NCI-H460 (cell line): ENCODE results near the gene GPR89B. TPM values are rescaled to one million over a fixed set of nuclear protein-coding genes. Genes with fewer than 3 reads are reported as not detected.
"Not testable (repeated sequence)": the region's sequence is repeated elsewhere in the genome, so short reads cannot be mapped to it uniquely, and the experiment has no call there.

Experiments used
- DNase-seq: peaks from one replicate; pipeline ENCODE4 v3.0.0-alpha.2; 2016; ENCODE audit warnings: low read depth; ENCODE audit errors: extremely low read depth
- total RNA-seq: library from RNA; depleted of rRNA; stranded (reverse); fragments of >200 nt; shearing (Covaris generic); gene quantifications from 2 replicates; pipeline ENCODE4 v1.2.3, GENCODE V29; 2014

Gene GPR89B
- total RNA-seq, 1 experiment from 2014 or later = 29.1 TPM

DNA sequence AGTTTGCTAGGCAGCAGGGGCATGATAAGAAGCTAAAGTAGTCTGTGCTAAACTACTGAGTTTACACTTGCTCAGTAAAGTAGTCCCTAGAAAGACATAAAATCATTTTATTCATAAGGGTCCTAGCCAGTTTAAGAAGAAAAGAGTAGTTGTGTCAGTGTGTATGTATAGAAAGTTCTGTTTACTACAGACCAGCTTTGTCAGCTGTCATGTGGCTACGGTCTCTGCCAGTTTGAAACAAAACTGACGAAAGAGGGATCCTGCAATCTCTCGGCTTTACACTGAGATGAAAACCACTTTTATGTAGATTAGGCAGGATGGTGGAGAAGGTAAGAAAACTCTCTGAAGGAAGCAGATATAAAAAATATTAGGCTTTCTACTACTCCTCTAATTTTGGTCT lies 7.1 kb downstream of the GPR89B start:
- not testable (repeated sequence) for DNase-seq

DNA sequence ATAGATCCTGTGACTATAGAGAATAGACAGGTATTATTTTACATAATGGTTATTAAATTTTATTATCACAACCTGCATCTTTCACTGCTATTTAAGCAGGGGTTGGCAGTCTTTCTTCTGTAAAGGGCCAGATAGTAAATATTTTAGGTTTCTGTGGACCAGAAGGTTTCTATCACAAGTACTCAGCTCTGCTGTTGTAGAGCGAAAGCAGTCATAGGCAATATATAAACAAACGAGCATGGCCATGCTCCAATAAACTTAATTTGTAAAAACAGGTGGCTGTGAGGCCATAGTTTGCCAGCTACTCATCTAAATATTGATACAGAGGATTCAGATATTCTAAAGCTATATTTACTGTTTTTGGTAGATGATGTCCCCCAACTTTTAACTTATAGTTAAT lies 12.2 kb downstream of the GPR89B start:
- DNase-seq = not testable (repeated sequence)

DNA sequence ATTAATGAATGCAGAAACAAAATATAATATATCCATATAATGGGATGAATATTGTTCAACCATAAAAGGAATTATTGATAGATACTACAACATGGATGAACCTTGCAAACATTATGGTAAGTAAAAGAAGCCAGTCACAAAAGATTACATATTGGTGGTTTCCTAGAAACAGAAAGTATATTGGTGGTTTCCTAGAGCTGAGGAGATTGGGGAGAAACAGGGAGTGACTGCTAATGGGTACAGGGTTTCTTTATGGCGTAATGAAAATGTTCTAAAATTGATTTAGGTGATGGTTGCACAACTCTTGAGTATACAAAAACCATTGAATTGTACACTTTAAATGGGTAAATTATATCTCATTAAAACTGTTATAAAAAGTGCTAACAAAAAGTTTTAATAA lies 14.3 kb downstream of the GPR89B start:
- not testable (repeated sequence) for DNase-seq

DNA sequence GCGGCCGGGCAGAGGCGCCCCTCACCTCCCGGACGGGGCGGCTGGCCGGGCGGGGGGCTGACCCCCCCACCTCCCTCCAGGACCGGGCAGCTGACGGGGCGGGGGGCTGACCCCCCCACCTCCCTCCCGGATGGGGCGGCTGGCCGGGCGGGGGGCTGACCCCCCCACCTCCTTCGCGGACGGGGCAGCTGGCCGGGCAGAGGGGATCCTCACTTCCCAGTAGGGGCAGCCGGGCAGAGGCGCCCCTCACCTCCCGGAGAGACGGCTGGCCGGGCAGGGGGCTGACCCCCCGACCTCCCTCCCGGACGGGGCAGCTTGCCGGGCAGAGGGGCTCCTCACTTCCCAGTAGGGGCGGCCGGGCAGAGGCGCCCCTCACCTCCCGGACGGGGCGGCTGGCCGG lies 21.3 kb downstream of the GPR89B start:
- DNase-seq = not testable (repeated sequence)

DNA sequence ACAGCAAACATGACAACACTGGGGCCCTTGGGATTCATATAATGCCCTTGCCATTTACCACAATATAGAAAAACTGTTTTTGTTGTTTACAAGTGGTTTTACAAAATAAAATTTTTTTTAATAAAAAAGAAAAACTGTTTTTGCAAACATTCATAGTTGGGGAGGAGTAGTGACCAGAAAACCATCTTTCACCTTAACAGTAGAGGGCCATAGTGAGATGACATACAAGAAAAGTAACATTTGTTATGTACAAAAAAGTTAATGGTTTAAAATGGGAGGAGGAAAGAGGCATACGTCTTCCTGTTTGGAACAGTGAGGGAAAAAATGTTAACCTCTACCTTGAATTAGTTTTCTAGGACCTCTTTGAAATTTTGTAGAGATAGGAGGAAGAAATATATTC lies 30.7 kb downstream of the GPR89B start:
- DNase-seq = not testable (repeated sequence)

DNA sequence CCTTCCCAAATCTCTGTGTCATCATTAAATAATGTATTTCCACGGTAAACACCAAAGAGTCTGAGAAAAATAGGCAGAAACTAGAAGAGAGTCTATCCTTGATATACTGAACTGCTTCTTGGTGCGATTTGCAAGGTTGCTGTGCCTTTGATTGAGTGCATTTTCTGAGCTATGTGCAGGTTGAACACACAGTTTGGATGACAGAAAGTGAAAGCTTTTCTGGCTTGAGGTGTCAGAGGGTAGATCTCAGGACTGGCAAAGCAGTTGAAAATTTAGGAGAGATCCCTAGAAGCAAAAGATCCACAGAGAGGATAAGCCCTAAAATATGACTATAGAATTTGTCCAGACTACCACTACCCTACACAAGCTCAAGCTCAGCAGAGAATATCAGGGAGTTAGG lies 31.5 kb downstream of the GPR89B start:
- DNase-seq = not testable (repeated sequence)

DNA sequence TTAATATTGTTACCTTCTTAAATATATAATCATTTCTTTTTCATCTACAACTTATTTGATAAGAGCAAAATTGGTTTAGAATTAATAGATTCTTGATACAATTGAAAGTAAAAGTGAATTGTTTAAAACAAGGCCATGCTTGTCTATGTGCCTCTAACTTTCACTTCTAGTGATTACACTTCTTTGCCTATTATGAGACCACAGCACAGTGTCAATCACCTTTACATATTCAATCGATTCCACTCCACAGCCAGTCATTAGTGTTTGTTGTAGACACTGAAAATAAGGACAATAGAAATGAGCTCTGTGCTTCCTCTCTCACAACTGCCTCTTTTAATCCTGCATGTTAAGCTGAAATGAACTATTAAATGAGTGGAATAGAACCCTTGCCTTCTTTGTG lies 36.4 kb downstream of the GPR89B start:
- DNase-seq = not testable (repeated sequence)

DNA sequence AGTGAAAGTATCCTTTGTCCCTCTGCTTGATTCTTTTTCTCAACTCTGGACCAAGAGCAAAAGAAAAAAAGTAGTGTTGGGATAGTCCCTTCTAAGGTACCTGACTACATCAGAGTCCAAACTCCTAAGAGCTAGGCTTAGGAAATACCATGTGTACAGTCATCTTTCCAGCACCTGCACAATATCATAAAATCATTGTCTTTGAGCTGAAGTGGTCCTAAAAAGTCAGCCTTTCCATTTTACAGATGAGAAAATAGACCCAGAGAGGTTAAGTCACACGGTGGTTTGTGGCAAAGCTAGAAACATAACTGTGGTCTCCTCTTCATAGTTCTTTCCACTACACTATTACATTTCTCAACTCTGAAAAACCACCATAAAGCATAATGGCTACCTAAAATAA lies 38.4 kb downstream of the GPR89B start:
- not testable (repeated sequence) for DNase-seq

DNA sequence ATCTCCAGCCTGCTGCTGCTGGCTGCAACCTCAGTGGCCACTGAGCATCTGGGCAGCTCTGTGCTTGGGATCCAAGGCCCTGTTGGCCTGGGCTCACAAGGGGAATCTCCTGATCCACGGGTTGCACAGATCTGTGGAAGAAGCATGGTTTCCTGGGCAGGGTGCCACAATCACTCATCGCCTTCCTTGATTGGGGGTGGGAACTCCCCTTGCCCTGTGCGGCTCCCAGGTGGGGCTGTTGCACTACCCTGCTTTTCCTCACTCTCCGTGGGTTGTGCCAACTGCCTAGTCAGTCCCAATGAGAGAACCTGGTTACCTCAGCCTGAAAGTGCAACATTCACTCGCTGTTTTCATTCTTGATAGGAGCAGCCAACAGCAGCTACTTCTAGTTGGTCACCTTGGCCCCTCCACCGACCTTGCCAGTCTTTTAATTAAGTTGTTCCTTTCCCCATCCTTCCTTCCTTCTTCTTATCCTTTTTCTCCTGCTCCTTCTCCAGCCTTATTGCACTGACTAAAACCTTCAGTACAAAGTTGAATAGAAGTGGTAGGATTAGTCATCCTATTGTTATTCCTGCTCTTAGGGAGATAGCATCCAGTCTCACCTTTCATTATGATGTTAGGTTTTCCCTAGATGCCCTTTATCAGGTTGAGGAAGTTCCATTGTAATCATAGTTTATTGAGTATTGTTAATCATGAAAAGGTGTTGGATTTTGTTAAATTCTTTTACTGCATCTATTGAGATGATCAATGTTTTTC lies 50.9 kb downstream of the GPR89B start:
- DNase-seq = not testable (repeated sequence)

DNA sequence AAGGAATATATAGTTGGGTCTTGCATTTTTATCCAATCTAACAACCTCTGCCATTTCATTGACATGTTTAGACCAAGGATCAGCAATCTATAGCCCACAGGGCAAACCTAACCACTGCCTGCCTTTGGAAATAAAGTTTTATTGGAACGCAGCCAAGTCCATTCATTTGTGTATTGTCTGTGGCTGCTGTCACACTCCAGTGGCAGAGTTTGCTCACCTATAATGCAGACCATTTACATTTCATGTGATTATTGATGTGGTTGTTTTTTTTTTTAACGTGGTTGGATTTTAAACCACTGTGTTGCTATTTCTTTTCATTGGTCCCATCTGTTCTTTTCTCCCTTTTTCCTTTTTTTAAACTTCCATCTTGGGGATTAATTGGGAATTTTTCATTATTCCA lies 57.2 kb downstream of the GPR89B start:
- not testable (repeated sequence) for DNase-seq

DNA sequence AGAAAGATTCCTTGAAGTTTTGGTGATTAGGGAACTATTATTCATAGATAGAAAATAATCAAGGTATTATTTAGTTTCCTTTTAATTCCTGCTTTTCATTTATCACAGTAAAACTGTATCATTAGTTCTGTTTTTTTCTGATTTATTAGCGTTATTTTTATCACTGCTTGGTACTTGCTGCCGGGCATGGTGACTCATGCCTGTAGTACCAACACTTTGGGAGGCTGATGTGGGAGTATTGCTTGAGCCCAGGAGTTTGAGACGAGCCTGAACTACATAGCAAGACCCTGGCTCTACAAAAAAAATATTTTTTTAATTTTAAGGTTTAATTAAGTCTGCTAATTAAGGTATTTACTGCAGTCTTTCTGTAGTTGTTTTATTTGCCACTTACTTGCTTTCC lies 59.7 kb downstream of the GPR89B start:
- DNase-seq = not testable (repeated sequence)

DNA sequence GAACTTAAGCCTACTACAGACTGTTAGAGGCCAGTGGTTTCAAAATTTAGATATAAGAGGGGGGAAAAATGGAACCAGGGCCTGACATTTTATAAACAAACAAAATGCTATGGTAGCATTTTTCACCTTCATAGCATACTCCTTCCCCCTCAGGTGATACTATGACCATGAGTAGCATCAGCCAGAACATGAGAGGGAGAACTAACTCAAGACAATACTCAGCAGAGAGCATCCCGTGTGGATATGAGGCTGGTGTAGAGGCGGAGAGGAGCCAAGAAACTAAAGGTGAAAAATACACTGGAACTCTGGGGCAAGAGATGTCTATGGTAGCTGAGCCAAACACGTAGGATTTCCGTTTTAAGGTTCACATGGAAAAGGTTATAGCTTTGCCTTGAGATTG lies 64.7 kb downstream of the GPR89B start:
- DNase-seq = not testable (repeated sequence)

DNA sequence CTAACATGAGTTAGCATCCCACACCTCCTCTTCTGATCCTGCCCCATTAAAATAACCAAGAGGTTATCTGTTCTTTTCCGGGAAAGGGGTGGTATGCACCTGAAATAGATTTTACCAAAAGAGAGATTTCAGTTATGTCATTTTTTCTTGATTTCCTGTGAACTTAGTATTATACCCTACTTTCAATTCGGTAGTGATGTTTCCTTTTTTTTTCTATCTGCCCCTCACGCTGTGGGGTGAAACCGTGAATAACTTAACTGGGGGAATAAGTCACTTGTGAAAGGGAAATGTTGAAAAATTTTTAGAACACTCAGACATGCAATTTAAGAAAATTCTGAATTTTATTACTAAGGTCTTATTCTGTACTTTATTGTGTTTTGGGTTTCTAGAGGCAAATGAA lies 65.2 kb downstream of the GPR89B start:
- DNase-seq = not testable (repeated sequence)

DNA sequence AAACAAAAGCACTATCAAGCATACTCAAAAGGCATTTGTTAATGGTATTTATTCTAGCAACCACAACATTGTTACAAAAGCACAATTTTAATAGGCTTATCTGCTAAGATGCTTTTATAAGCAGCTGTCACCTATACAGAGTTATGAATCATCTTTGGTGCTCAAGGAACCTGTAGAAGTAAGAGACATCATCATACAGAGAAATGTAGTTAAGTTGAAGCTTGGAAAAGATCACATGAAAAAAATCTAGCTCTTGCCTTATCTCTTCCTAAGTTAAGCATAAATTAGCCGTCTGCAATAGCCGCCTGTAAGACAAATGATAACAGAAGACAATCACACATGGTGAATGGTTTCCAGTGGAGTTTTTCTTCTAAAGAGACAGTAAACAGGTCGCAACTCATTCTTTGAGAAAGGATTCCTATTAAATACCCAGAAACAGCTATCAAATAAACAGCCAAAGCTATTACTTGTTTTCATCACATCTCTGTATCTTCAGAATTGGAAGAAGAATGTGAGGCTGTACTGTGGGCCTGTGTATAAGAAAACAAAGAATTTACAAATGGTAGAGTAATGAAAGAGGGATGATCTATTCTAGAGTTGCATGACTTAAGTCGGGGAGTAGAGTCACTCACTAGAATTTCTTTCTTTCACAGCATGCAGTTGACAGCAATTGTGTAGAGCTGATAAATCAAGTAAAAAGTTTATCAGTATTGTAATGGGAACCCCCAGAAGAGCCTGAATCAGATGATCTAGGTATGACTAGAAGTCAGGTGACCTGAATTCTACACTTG lies 65.8 kb downstream of the GPR89B start:
- DNase-seq = not testable (repeated sequence)

DNA sequence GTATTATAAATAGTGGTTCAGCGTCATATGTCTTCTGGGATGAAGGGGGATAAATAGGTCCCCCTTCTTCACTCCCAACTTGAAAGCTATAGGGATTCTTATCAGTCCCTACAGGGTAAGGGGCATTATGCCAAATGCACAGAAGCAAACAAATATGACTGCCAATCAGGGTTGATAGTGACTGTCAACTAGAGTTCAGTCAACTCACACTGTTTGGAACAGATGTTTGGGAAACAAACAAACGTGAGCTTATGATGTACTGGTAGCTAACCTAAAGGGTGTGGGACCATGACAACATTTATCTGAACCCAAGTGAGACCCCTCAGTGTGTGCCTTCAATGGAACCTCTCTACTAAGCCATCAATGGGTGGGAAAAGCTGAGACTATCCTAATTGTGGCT lies 67.9 kb downstream of the GPR89B start:
- DNase-seq = not testable (repeated sequence)

DNA sequence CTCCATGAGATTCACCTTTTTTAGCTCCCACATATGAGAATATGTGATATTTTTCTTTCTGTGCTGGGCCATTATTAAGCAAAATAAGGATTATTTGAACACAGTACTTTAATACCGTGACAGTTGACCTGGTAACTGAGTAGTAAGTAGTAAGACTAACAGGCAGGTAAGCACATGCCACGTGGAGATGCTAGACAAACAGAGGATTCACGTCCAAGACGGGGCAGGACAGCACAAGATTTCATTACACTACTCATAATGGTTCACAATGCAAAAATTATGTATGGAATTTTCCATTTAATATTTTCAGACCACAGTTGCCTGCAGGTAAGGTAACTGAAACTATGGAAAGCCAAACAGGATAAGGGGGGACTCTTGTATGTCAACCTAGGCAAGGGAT lies 79.5 kb downstream of the GPR89B start:
- DNase-seq = not testable (repeated sequence)

DNA sequence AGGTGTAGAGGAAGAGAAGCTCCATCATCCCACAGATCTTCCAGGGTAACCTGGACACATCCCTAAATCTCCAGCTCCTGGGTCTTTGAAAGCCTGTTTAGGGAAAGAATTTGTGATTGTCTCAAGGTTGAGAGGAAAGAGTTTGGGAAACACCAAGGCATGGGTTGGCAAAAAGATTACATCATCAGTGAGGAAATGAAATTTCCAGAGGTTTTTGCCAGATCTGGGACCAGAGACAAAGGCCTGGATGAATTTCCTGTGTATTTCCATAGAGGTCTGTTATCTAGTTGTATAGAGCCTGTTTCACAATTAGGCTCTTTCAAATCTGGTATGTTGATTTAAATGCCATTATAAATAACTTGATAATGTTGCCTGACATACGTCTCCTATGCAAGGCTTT lies 82.3 kb downstream of the GPR89B start:
- no peak for DNase-seq

DNA sequence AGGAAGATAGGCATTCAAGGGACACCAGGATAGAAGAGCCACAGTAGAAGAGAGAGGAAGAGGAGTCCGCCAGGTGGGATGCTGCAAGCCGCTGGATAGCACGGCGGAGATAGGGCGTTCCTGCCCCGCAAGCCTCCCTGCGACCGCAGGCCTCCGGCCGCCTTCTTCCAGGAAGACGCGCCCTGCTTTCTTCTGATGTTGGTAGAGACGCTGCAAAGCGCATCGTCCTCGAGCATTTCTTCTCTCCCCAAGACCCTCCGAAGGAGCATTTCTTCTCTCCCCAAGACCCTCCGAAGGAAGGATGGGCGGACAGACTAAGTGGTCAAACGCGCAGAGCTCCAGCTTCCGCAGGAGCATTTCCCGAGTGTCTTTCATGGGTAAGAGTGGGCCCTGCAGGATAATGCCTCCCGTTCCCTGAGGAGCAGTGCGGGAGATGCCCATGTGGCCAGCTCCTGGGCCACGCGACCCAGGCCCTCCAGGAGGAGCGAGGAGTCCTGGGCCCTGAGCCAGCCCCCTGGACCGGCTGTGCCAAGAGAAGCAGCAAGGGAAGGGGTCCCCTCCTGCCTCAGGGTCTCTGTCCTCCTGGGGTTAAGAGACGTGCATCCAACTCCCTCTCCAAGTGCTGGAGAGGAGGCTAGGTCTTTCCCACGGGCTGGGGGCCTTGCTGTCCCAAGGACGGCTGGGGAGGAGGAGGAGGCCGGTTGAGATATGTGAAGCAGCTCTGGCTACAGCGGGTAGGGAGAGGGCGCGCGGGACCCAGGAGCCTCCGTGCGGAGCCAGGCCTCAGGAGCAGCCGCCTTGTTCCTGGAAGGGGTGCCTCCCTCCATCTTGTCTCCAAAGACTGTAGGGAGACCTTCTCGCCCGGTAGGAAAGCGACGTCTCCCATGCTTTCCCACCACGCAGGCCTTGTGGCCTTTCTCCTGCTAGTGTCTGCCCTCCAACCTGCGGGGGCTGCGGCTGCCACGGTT lies 85.2 kb downstream of the GPR89B start:
- not testable (repeated sequence) for DNase-seq

DNA sequence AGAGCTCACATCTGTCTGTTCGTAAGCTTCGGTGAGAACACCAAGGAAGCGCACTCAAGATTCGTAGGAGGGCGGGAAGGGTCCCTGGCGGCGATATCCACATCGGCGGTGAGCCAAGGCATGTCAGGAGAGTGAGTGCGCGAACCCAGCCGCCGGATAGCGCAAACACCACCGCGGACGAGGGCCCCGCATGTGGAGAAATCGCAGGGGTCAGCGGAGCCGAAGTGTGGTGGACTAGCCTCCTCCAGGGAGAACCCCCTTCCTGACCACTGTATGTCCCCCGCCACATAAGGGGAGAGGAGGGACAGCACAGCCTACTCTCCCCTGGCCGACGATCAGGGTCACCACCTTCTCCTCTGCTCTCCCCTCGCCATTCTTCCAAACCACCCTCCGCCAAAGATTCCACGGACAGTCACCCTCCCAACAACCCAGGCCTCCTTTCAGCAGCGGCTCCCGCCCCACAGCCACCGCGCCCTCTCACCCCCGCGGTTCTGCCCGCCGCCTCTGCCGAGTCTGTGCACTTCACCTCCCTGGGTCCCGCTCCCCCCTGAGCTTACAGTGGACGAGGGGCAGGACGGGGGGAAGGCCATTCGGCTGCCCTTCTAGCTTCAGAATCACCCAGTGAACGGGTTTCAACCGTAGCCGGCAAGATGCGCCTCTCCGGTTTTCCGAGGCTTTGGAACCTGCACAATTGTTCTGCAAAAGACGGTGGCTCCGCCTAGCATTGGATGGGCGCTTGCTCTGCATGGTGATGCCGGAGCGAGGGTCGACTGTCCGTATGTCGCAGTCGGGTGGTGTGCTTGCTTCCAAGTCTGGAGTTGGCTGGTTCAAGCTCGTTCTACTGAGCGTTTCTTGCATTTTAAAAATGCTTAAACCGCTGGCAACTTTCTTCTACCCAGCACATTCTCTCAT lies 86.3 kb downstream of the GPR89B start:
- DNase-seq = not testable (repeated sequence)

DNA sequence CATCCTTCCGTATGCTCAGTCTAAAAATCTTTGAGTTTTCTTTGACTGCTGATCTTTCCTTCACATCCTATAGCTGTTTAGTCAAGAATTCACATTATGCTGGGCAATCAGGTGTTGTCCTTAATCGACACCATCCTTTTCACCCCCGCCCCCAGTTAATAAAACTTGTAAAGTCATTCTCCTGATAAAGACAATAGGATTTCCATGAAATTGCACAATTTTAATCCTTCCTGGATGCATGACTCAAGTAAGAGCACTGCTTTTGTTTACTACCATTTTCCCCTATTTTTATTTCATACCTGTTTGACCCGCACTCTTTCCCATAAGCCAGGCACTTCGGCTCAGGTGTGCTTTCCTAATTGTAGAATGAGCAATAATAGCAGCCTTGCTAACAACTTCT lies 96.7 kb downstream of the GPR89B start:
- DNase-seq = not testable (repeated sequence)
